ENCODE measurements around the gene WDR59.

DNA sequence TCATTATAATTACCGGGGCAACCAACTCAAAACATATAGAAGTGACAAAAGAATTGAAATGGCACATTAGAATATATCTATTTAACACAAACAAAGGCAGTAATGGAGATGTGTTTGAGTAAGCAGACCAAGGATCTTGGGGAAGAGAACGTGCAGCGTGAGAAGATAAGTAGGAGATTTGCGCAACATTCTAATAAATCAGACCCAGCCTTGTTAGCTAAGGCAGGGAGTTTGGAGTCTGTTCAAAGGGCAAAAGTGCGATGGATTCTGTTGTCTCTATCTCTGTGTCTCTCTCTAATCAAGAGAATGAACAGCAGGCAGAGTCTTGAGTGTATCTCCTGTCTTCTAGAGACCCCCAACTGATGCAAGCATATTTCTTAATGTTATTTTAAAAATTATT lies 155.3 kb downstream of the WDR59 start:
- TF ChIP-seq SPI1 (IDR thresholded peaks at IDR 0.05; ENCODE audit: low read depth, low read length): no peak
- no peak for TF ChIP-seq POLR2AphosphoS5 (IDR thresholded peaks at IDR 0.05; ENCODE audit: low read depth, low read length)
- TF ChIP-seq TAF1 (IDR thresholded peaks at IDR 0.05; ENCODE audit: low read depth, low read length): no peak
- TF ChIP-seq POLR2A (IDR thresholded peaks at IDR 0.05; ENCODE audit: low read depth, low read length): no peak
- no peak for TF ChIP-seq POU2F2 (IDR thresholded peaks at IDR 0.05; ENCODE audit: low read depth, low read length)
